GM19467 (cell line): ENCODE results near the gene PTGER3.

ENCODE experiments used
- ATAC-seq: cut with Tn5 transposase; IDR thresholded peaks from one replicate; pipeline ENCODE4 v1.9.1; 2021; ENCODE audit warnings: mild to moderate bottlenecking, moderate library complexity; ENCODE audit not compliant: unreplicated experiment

The PTGER3 gene

GRCh38 chr1:71053146-71053545, 5.5 kb upstream of the PTGER3 start:
- ATAC-seq, result no peak

- ATAC-seq, result peak; percentile 70
Observed at GRCh38 chr1:71049951-71050598, 2.5 kb upstream of the PTGER3 start.

- ATAC-seq, result no peak
Observed at GRCh38 chr1:71046891-71047634, 553 bp downstream of the PTGER3 start.

GRCh38 chr1:71045463-71046028, 2.1 kb downstream of the PTGER3 start:
- ATAC-seq, result no peak

- no peak for ATAC-seq
Observed at GRCh38 chr1:71044833-71045232, 2.8 kb downstream of the PTGER3 start.

- ATAC-seq, result no peak
Observed at GRCh38 chr1:71043065-71043464, 4.6 kb downstream of the PTGER3 start.

GRCh38 chr1:71041806-71042205, 5.8 kb downstream of the PTGER3 start:
- ATAC-seq, result no peak

- ATAC-seq, result no peak
Observed at GRCh38 chr1:71039661-71040262, 7.9 kb downstream of the PTGER3 start.

- no peak for ATAC-seq
Observed at GRCh38 chr1:71038942-71039341, 8.7 kb downstream of the PTGER3 start.

- no peak for ATAC-seq
Observed at GRCh38 chr1:71037829-71038620, 9.6 kb downstream of the PTGER3 start.

GRCh38 chr1:71037066-71037465, 10.6 kb downstream of the PTGER3 start:
- ATAC-seq, result no peak

GRCh38 chr1:71033136-71033535, 14.5 kb downstream of the PTGER3 start:
- ATAC-seq, result no peak

GRCh38 chr1:71031426-71031825, 16.2 kb downstream of the PTGER3 start:
- no peak for ATAC-seq

GRCh38 chr1:71030026-71030425, 17.6 kb downstream of the PTGER3 start:
- no peak for ATAC-seq

GRCh38 chr1:71028981-71029380, 18.6 kb downstream of the PTGER3 start:
- ATAC-seq, result no peak

GRCh38 chr1:71027991-71028390, 19.6 kb downstream of the PTGER3 start:
- ATAC-seq, result no peak

GRCh38 chr1:71026093-71026492, 21.5 kb downstream of the PTGER3 start:
- ATAC-seq, result no peak

- ATAC-seq, result no peak
Observed at GRCh38 chr1:71023515-71023914, 24.1 kb downstream of the PTGER3 start.

GRCh38 chr1:71019233-71019969, 28.2 kb downstream of the PTGER3 start:
- ATAC-seq, result no peak

- ATAC-seq, result no peak
Observed at GRCh38 chr1:71018791-71019190, 28.8 kb downstream of the PTGER3 start.
